Glutamatergic neuron (in vitro differentiated cells): Measurements from ENCODE around the gene KRT35. TPM values are rescaled to one million over a fixed set of nuclear protein-coding genes. Genes with fewer than 3 reads are reported as not detected.

ENCODE experiments used
- DNase-seq: peaks from one replicate; pipeline ENCODE4 v3.0.0; 2022
- H3K27ac Mint-ChIP-seq: one replicate; pipeline ENCODE4 v1.8.0; 2020; ENCODE audit warnings: mild to moderate bottlenecking, mixed read lengths, inconsistent platforms; ENCODE audit not compliant: unreplicated experiment
- H3K27me3 Mint-ChIP-seq: one replicate; pipeline ENCODE4 v1.8.0; 2020; ENCODE audit warnings: mild to moderate bottlenecking, moderate library complexity, mixed read lengths, inconsistent platforms; ENCODE audit not compliant: unreplicated experiment
- H3K36me3 Mint-ChIP-seq: one replicate; pipeline ENCODE4 v1.8.0; 2020; ENCODE audit warnings: mild to moderate bottlenecking, mixed read lengths, inconsistent platforms; ENCODE audit not compliant: unreplicated experiment
- H3K4me1 Mint-ChIP-seq: one replicate; pipeline ENCODE4 v1.8.0; 2020; ENCODE audit warnings: mild to moderate bottlenecking, low read depth, mixed read lengths, inconsistent platforms; ENCODE audit not compliant: unreplicated experiment
- H3K4me3 Mint-ChIP-seq: one replicate; pipeline ENCODE4 v1.8.0; 2020; ENCODE audit warnings: mild to moderate bottlenecking, mixed read lengths, inconsistent platforms; ENCODE audit not compliant: unreplicated experiment
- H3K9me3 Mint-ChIP-seq: one replicate; pipeline ENCODE4 v1.8.0; 2020; ENCODE audit warnings: mild to moderate bottlenecking, moderate library complexity, mixed read lengths, inconsistent platforms; ENCODE audit not compliant: unreplicated experiment
- total RNA-seq: library from RNA; stranded (reverse); fragmentation: NEBNext Ultra II Directional; extraction: Animal tissue kit (Norgen Biotek cat#: 25700); gene quantifications from one replicate; pipeline ENCODE4 v1.2.1, GENCODE V29; 2021; ENCODE audit not compliant: unreplicated experiment
- TF ChIP-seq, protein P1 (sequence below): fragments of 200-600 bp; sonication (generic); IDR thresholded peaks from one replicate; pipeline ENCODE4 v1.5.0; 2021; ENCODE audit not compliant: partially characterized antibody, unreplicated experiment

The KRT35 gene
- total RNA-seq, 1 donor from 2014 or later = not detected

DNA sequence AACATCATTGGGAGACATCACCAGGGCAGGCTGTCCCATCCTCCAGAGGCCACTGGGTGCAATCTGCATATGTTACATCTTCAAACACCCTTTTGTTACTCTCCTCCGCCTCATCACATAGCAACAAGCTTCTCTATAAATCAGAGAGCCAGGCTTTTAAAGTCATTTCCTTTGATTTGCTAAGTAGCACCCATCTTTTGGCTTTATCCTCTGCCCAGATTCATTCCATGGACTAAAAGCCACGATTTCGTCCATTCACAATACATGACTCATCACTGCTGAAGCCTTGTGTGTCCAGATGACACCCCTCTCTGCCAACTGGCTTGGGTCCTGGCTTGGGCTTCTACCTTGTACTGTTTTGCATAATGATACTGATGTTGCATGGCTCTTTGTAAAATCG is 38.2 kb downstream of the KRT35 start:
- Mint-ChIP-seq H3K4me3 (no peak overlapping the region), H3K4me1 (no peaks in the 10 kb centered on the region), H3K9me3 (no peaks in the 10 kb centered on the region), H3K27me3 (no peaks in the 10 kb centered on the region), H3K27ac (no peak overlapping the region), H3K36me3 (no peaks in the 10 kb centered on the region)
- no peak for DNase-seq
- TF ChIP-seq, protein P1, sequence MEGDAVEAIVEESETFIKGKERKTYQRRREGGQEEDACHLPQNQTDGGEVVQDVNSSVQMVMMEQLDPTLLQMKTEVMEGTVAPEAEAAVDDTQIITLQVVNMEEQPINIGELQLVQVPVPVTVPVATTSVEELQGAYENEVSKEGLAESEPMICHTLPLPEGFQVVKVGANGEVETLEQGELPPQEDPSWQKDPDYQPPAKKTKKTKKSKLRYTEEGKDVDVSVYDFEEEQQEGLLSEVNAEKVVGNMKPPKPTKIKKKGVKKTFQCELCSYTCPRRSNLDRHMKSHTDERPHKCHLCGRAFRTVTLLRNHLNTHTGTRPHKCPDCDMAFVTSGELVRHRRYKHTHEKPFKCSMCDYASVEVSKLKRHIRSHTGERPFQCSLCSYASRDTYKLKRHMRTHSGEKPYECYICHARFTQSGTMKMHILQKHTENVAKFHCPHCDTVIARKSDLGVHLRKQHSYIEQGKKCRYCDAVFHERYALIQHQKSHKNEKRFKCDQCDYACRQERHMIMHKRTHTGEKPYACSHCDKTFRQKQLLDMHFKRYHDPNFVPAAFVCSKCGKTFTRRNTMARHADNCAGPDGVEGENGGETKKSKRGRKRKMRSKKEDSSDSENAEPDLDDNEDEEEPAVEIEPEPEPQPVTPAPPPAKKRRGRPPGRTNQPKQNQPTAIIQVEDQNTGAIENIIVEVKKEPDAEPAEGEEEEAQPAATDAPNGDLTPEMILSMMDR = no peak

- H3K4me3 Mint-ChIP-seq = no peak within 1 kb of the TSS
- no peaks in the 10 kb centered on the region for H3K4me1 Mint-ChIP-seq
- DNase-seq = no peak
- H3K27ac Mint-ChIP-seq = no peak within 1 kb of the TSS
- no peaks in the 10 kb centered on the region for H3K9me3 Mint-ChIP-seq
- TF ChIP-seq, protein P1 = no peak
- no peaks in the 10 kb centered on the region for H3K27me3 Mint-ChIP-seq
- no peaks in the 10 kb centered on the region for H3K36me3 Mint-ChIP-seq
Observed at GRCh38 chr17:41440531-41441033, 40.4 kb downstream of the KRT35 start, which contains the start of gene KRT38. Gene KRT38 (minus strand): TSS chr17:41440983. CDS start chr17:41440921, 62 bp downstream.

- no peak for DNase-seq
- TF ChIP-seq, protein P1 = no peak
Observed at GRCh38 chr17:41439375-41439774, 41.6 kb downstream of the KRT35 start.

GRCh38 chr17:41437769-41438168 is 43.2 kb downstream of the KRT35 start:
- TF ChIP-seq, protein P1 = no peak
- no peaks in the 10 kb centered on the region for H3K27me3 Mint-ChIP-seq
- no peaks in the 10 kb centered on the region for H3K9me3 Mint-ChIP-seq
- H3K4me1 Mint-ChIP-seq = no peaks in the 10 kb centered on the region
- no peak overlapping the region for H3K4me3 Mint-ChIP-seq
- no peak overlapping the region for H3K27ac Mint-ChIP-seq
- no peaks in the 10 kb centered on the region for H3K36me3 Mint-ChIP-seq
- DNase-seq = no peak

More at GRCh38 chr17:41439375-41439774, 41.6 kb downstream of the KRT35 start:
- Mint-ChIP-seq H3K9me3 (no peaks in the 10 kb centered on the region), H3K36me3 (no peaks in the 10 kb centered on the region), H3K27me3 (no peaks in the 10 kb centered on the region), H3K27ac (no peak overlapping the region), H3K4me3 (no peak overlapping the region), H3K4me1 (no peaks in the 10 kb centered on the region)

GRCh38 chr17:41437254-41437653 is 43.7 kb downstream of the KRT35 start:
- Mint-ChIP-seq H3K4me3 (no peak overlapping the region), H3K27me3 (no peaks in the 10 kb centered on the region), H3K27ac (no peak overlapping the region), H3K36me3 (no peaks in the 10 kb centered on the region), H3K4me1 (no peaks in the 10 kb centered on the region), H3K9me3 (no peaks in the 10 kb centered on the region)
- DNase-seq = no peak
- TF ChIP-seq, protein P1 = no peak
